ENCODE measurements around the gene ZNF609.

DNA sequence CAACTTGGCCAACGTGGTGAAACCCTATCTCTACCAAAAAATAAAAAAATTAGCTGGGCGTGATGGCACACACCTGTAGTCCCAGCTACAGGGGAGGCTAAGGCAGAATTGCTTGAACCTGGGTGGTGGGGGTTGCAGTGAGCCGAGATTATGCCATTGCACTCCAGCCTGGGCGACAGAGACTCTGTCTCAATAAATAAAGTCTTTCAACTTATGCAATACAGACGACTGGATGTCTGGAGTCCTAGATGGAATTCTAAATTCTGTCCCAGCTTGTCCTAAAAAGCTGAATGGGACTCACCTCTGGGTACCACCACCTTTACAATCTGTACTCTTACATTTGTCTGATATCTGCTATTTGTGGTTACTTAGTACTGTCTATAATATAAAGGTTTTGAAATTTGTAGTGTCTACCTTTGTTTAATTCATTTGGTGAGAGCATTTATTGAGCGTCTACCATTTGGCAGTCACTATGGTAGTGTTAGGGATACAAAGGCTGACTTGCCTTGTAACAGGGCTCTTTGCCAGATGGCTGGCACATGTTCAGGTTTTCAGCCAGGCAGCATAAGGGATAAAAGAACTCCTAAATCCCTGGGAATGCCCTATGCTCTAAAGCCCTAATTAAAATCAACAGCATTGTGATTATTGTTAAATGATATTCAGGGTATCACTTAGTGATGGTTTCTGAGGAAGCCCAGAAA is 7.2 kb upstream of the ZNF609 start:
- TF ChIP-seq, protein P1, sequence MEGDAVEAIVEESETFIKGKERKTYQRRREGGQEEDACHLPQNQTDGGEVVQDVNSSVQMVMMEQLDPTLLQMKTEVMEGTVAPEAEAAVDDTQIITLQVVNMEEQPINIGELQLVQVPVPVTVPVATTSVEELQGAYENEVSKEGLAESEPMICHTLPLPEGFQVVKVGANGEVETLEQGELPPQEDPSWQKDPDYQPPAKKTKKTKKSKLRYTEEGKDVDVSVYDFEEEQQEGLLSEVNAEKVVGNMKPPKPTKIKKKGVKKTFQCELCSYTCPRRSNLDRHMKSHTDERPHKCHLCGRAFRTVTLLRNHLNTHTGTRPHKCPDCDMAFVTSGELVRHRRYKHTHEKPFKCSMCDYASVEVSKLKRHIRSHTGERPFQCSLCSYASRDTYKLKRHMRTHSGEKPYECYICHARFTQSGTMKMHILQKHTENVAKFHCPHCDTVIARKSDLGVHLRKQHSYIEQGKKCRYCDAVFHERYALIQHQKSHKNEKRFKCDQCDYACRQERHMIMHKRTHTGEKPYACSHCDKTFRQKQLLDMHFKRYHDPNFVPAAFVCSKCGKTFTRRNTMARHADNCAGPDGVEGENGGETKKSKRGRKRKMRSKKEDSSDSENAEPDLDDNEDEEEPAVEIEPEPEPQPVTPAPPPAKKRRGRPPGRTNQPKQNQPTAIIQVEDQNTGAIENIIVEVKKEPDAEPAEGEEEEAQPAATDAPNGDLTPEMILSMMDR (IDR thresholded peaks at IDR 0.05; ENCODE audit: poor library complexity), result no peak
- no peak for TF ChIP-seq EZH2 (IDR thresholded peaks at IDR 0.05; ENCODE audit: borderline replicate concordance)
- TF ChIP-seq EZH2phosphoT487 (IDR thresholded peaks at IDR 0.05; ENCODE audit: low read depth, severe bottlenecking, unreplicated experiment), result no peak
